NCI-H2227 treated with DMSO at 0.1 percent for 48 hours (cell line): Measurements from ENCODE around the gene DRP2.
A peak's percentile ranks its signal among the peaks of the same experiment; 100 is the strongest.
"Not testable (repeated sequence)": the region's sequence is repeated elsewhere in the genome, so short reads cannot be mapped to it uniquely, and the experiment has no call there.

Source experiments
- DNase-seq: peaks from one replicate; lab custom pipeline; 2025; lab: John Stamatoyannopoulos, UW

Gene DRP2

GRCh38 chrX:101219116-101219863 lies at the start of gene DRP2:
Gene DRP2 (plus strand): TSS chrX:101219786. CDS start chrX:101231648, 11,862 bp downstream.
- no peak for DNase-seq

- DNase-seq: no peak
Measured at GRCh38 chrX:101171883-101172400, 47.6 kb upstream of the DRP2 start.

GRCh38 chrX:101176439-101176838 lies 43.1 kb upstream of the DRP2 start:
- no peak for DNase-seq

GRCh38 chrX:101184876-101185275 lies 34.7 kb upstream of the DRP2 start:
- not testable (repeated sequence) for DNase-seq

GRCh38 chrX:101187961-101188360 lies 31.6 kb upstream of the DRP2 start:
- DNase-seq: not testable (repeated sequence)

- no peak for DNase-seq
Measured at GRCh38 chrX:101190736-101191135, 28.9 kb upstream of the DRP2 start.

- DNase-seq: peak; percentile 14
Measured at GRCh38 chrX:101191217-101191750, 28.3 kb upstream of the DRP2 start.

- DNase-seq: no peak
Measured at GRCh38 chrX:101195442-101196173, 24.0 kb upstream of the DRP2 start.

- DNase-seq: no peak
Measured at GRCh38 chrX:101203761-101204351, 15.7 kb upstream of the DRP2 start.

GRCh38 chrX:101206471-101206870 lies 13.1 kb upstream of the DRP2 start:
- DNase-seq: no peak

GRCh38 chrX:101208152-101208905 lies 11.3 kb upstream of the DRP2 start:
- DNase-seq: no peak

GRCh38 chrX:101210630-101211029 lies 9.0 kb upstream of the DRP2 start:
- no peak for DNase-seq

- DNase-seq: no peak
Measured at GRCh38 chrX:101217689-101218088, 1.9 kb upstream of the DRP2 start.

GRCh38 chrX:101219864-101220346 lies 319 bp downstream of the DRP2 start:
- DNase-seq: peak; percentile 68

GRCh38 chrX:101220662-101221260 lies 1.2 kb downstream of the DRP2 start:
- DNase-seq: peak; percentile 33

- DNase-seq: no peak
Measured at GRCh38 chrX:101223226-101223625, 3.6 kb downstream of the DRP2 start.

- DNase-seq: no peak
Measured at GRCh38 chrX:101229170-101229569, 9.6 kb downstream of the DRP2 start.

GRCh38 chrX:101230636-101231035 lies 11.1 kb downstream of the DRP2 start:
- DNase-seq: no peak

- DNase-seq: no peak
Measured at GRCh38 chrX:101231080-101231479, 11.5 kb downstream of the DRP2 start.

- DNase-seq: no peak
Measured at GRCh38 chrX:101232316-101232715, 12.7 kb downstream of the DRP2 start.

- DNase-seq: no peak
Measured at GRCh38 chrX:101237041-101237440, 17.5 kb downstream of the DRP2 start.
